ACHN (cell line): ENCODE data around the gene HBQ1.
"Not testable (repeated sequence)": the region's sequence is repeated elsewhere in the genome, so short reads cannot be mapped to it uniquely, and the experiment has no call there.

Experiments used
- DNase-seq: peaks from one replicate; pipeline ENCODE4 v3.0.0-alpha.2; 2015
- in situ Hi-C: cut with HindIII; loops from 2 replicates; pipeline ENCODE4 v1.10.0; 2017; ENCODE audit warnings: low sequenced_read_pairs, low pct_ligation_motif_present, low pct_unique_long_range_greater_than_20kb

Gene HBQ1

GRCh38 chr16:180101-180675 lies at the start of gene HBQ1:
Gene HBQ1 (plus strand): TSS chr16:180459. CDS start chr16:180487, 28 bp downstream.
- in situ Hi-C loops = no loop called here

GRCh38 chr16:130533-131173 lies 49.6 kb upstream of the HBQ1 start:
- in situ Hi-C loops = no loop called here
- no peak for DNase-seq

More at GRCh38 chr16:180101-180675, at the start of gene HBQ1:
- no peak for DNase-seq

GRCh38 chr16:132120-132519 lies 48.1 kb upstream of the HBQ1 start:
- in situ Hi-C loops = no loop called here
- DNase-seq = no peak

- in situ Hi-C loops = no loop called here
- DNase-seq = no peak
Measured at GRCh38 chr16:133716-134115, 46.5 kb upstream of the HBQ1 start.

GRCh38 chr16:138049-138417 lies 42.2 kb upstream of the HBQ1 start:
- in situ Hi-C loops = no loop called here
- peak; percentile 16 for DNase-seq

- no peak for DNase-seq
- in situ Hi-C loops = no loop called here
Measured at GRCh38 chr16:140175-140857, 39.9 kb upstream of the HBQ1 start.

GRCh38 chr16:142405-142967 lies 37.8 kb upstream of the HBQ1 start:
- in situ Hi-C loops = no loop called here
- DNase-seq = no peak

GRCh38 chr16:143047-143446 lies 37.2 kb upstream of the HBQ1 start:
- in situ Hi-C loops = no loop called here
- no peak for DNase-seq

- DNase-seq = no peak
- in situ Hi-C loops = no loop called here
Measured at GRCh38 chr16:143456-143855, 36.8 kb upstream of the HBQ1 start.

- in situ Hi-C loops = no loop called here
Measured at GRCh38 chr16:144797-145252, 35.4 kb upstream of the HBQ1 start.

GRCh38 chr16:146646-147045 lies 33.6 kb upstream of the HBQ1 start:
- in situ Hi-C loops = no loop called here
- DNase-seq = no peak

More at GRCh38 chr16:144797-145252, 35.4 kb upstream of the HBQ1 start:
- no peak for DNase-seq

- DNase-seq = no peak
- in situ Hi-C loops = no loop called here
Measured at GRCh38 chr16:149024-149660, 31.1 kb upstream of the HBQ1 start.

- no peak for DNase-seq
- in situ Hi-C loops = no loop called here
Measured at GRCh38 chr16:152141-153128, 27.8 kb upstream of the HBQ1 start, which contains the start of gene HBZ. Gene HBZ (plus strand): TSS chr16:152644. CDS start chr16:152910, 266 bp downstream.

GRCh38 chr16:153129-153521 lies 27.1 kb upstream of the HBQ1 start:
- in situ Hi-C loops, DNase-seq: not testable (repeated sequence)

- DNase-seq, in situ Hi-C loops: not testable (repeated sequence)
Measured at GRCh38 chr16:153550-154216, 26.6 kb upstream of the HBQ1 start.

GRCh38 chr16:154217-155030 lies 25.8 kb upstream of the HBQ1 start:
- in situ Hi-C loops = no loop called here
- peak; percentile 52 for DNase-seq

- DNase-seq = no peak
- in situ Hi-C loops = no loop called here
Measured at GRCh38 chr16:155031-155398, 25.2 kb upstream of the HBQ1 start.
